SK-N-SH (cell line): ENCODE results near the gene SPSB4. TPM values are rescaled to one million over a fixed set of nuclear protein-coding genes. Genes with fewer than 3 reads are reported as not detected.

ENCODE experiments used
- CTCF ChIA-PET: fragments of 300-600, 350-600 bp; formaldehyde crosslinking; extraction: SDS; loops from one replicate; lab custom pipeline; 2021; lab: Yijun Ruan, JAX
- POLR2A ChIA-PET: fragments of 350-600 bp; sonication (Branson Sonifier 250); formaldehyde crosslinking; extraction: SDS; loops from one replicate; lab custom pipeline; 2020; ENCODE audit warnings: antibody characterized with exemption, inconsistent platforms; lab: Yijun Ruan, JAX
- DNase-seq: peaks from one replicate; pipeline ENCODE4 v3.0.0; 2012
- H2AFZ ChIP-seq: fragments of 200-600 bp; sonication (generic); 2 replicates; pipeline ENCODE4 v1.8.1; 2016; ENCODE audit warnings: antibody characterized with exemption, mild to moderate bottlenecking, low read depth
- H3F3A ChIP-seq: fragments of 200-600 bp; sonication (generic); replicated peaks from 2 replicates; pipeline ENCODE3; 2016; ENCODE audit warnings: antibody characterized with exemption, mild to moderate bottlenecking; ENCODE audit not compliant: insufficient read depth
- H3K27ac ChIP-seq, 2 experiments: fragments of 200-500 bp in 1 of 2; fragments of 200-600 bp in 1 of 2; sonication (Bioruptor generic) in 1 of 2; sonication (generic), shearing (Covaris generic) in 1 of 2; 2 replicates each; pipeline versions ENCODE4 v1.5.1 to v1.6.1; 2014 to 2016; ENCODE audit warnings: low read depth in 2 of 2, inconsistent platforms in 1 of 2, low read length in 1 of 2, mild to moderate bottlenecking in 1 of 2, mixed read lengths in 1 of 2
- H3K27me3 ChIP-seq: fragments of 200-600 bp; sonication (generic), shearing (Covaris generic); 2 replicates; pipeline ENCODE4 v1.6.1; 2016; ENCODE audit warnings: mixed run types; ENCODE audit not compliant: insufficient read depth
- H3K36me3 ChIP-seq, 2 experiments: fragments of 200-500 bp in 1 of 2; fragments of 200-600 bp in 1 of 2; sonication (Bioruptor generic) in 1 of 2; sonication (generic) in 1 of 2; replicated peaks in 1 of 2; 2 replicates each; pipeline versions ENCODE3 to v1.5.1; 2014 to 2016; ENCODE audit warnings: low read length in 1 of 2, mild to moderate bottlenecking in 1 of 2; ENCODE audit not compliant: insufficient read depth in 2 of 2, control insufficient read depth in 1 of 2
- H3K4me1 ChIP-seq, 2 experiments: fragments of 200-500 bp in 1 of 2; fragments of 200-600 bp in 1 of 2; sonication (Bioruptor generic) in 1 of 2; sonication (generic), shearing (Covaris generic) in 1 of 2; 2 replicates each; pipeline versions ENCODE4 v1.5.1 to v1.6.1; 2014 to 2016; ENCODE audit warnings: low read depth in 1 of 2, low read length in 1 of 2, mixed run types in 1 of 2; ENCODE audit not compliant: insufficient read depth in 2 of 2, control insufficient read depth in 1 of 2
- H3K4me2 ChIP-seq: fragments of 200-600 bp; sonication (generic), shearing (Covaris generic); 2 replicates; pipeline ENCODE4 v1.6.1; 2017; ENCODE audit warnings: mixed run types
- H3K4me3 ChIP-seq, 2 experiments: fragments of 200-500 bp in 1 of 2; fragments of 200-600 bp in 1 of 2; sonication (Bioruptor generic) in 1 of 2; sonication (generic), shearing (Covaris generic) in 1 of 2; 2 replicates each; pipeline versions ENCODE4 v1.5.1 to v1.8.1; 2014 to 2016; ENCODE audit warnings: low read depth in 2 of 2, inconsistent platforms in 1 of 2, low read length in 1 of 2, mild to moderate bottlenecking in 1 of 2, mixed read lengths in 1 of 2, moderate library complexity in 1 of 2
- H3K79me2 ChIP-seq: fragments of 200-600 bp; sonication (generic); 2 replicates; pipeline ENCODE4 v1.8.1; 2017; ENCODE audit warnings: mild to moderate bottlenecking; ENCODE audit not compliant: insufficient read depth
- H3K9ac ChIP-seq: fragments of 200-600 bp; sonication (generic); 2 replicates; pipeline ENCODE4 v1.6.1; 2017; ENCODE audit warnings: mixed run types
- H3K9me2 ChIP-seq: fragments of 200-600 bp; sonication (generic); 2 replicates; pipeline ENCODE4 v1.6.1; 2017; ENCODE audit warnings: mixed run types
- H3K9me3 ChIP-seq: fragments of 200-600 bp; sonication (generic); 2 replicates; pipeline ENCODE4 v1.6.1; 2017; ENCODE audit warnings: mixed run types, mild to moderate bottlenecking, moderate library complexity
- H4K20me1 ChIP-seq: fragments of 200-600 bp; sonication (generic); 2 replicates; pipeline ENCODE4 v1.6.1; 2017; ENCODE audit warnings: mild to moderate bottlenecking, mixed run types; ENCODE audit not compliant: insufficient read depth
- GABPA ChIP-seq: IDR thresholded peaks from 2 replicates; pipeline ENCODE4 v1.4.0; 2012; ENCODE audit warnings: low read depth, mild to moderate bottlenecking
- GATA2 ChIP-seq: sonication (generic); formaldehyde crosslinking; IDR thresholded peaks from 2 replicates; pipeline ENCODE4 v1.5.0; 2020; ENCODE audit warnings: mild to moderate bottlenecking, missing genetic modification reagents
- MEF2A ChIP-seq: IDR thresholded peaks from 2 replicates; pipeline ENCODE4 v1.4.0; 2012; ENCODE audit warnings: low read depth, borderline replicate concordance
- MXI1 ChIP-seq: IDR thresholded peaks from 2 replicates; pipeline ENCODE4 v1.6.1; 2012; ENCODE audit warnings: mild to moderate bottlenecking, low read depth, low read length, improper control_type of control experiment
- NFIC ChIP-seq: IDR thresholded peaks from 2 replicates; pipeline ENCODE4 v1.4.0; 2012; ENCODE audit warnings: borderline replicate concordance
- RFX5 ChIP-seq: IDR thresholded peaks from 2 replicates; pipeline ENCODE4 v1.6.1; 2012; ENCODE audit warnings: mild to moderate bottlenecking, improper control_type of control experiment, low read length
- RXRA ChIP-seq: IDR thresholded peaks from 2 replicates; pipeline ENCODE4 v1.4.0; 2012; ENCODE audit warnings: low read depth, mild to moderate bottlenecking, borderline replicate concordance
- SMC3 ChIP-seq: IDR thresholded peaks from 2 replicates; pipeline ENCODE4 v1.6.1; 2012; ENCODE audit warnings: low read depth, low read length, improper control_type of control experiment
- YY1 ChIP-seq: IDR thresholded peaks from 2 replicates; pipeline ENCODE4 v1.4.0; 2012; ENCODE audit warnings: low read depth, mild to moderate bottlenecking
- WGBS: methylation state at CpG from one replicate; pipeline ENCODE4 v1.1.6; 2017; ENCODE audit warnings: low lambda C conversion rate; 5-methylcytosine and 5-hydroxymethylcytosine counted together
- polyA plus RNA-seq, 3 experiments: library from polyadenylated mRNA; depleted of rRNA; stranded (reverse); fragments of >200 nt; gene quantifications; 2 replicates each; pipeline ENCODE4 v1.2.3, GENCODE V29; 2012
- TF ChIP-seq, protein P1 (sequence below): IDR thresholded peaks from 2 replicates; pipeline ENCODE4 v1.6.1; 2012; ENCODE audit warnings: mild to moderate bottlenecking, low read depth, low read length, moderate library complexity

SPSB4 gene
- polyA plus RNA-seq, 1 of the 3 experiments (the other 2 are of a cell fraction): 0.10 TPM

- CTCF ChIA-PET: interaction anchor here (1.4 to 9.0 kb wide), 4 partner anchors 60 to 99 kb away, joined by 3 to 77 read pairs (median 7); partner anchors contain the start of gene SPSB4
- TF ChIP-seq RFX5 (no peak), RXRA (no peak), YY1 (no peak), NFIC (no peak)
- TF ChIP-seq, protein P1, sequence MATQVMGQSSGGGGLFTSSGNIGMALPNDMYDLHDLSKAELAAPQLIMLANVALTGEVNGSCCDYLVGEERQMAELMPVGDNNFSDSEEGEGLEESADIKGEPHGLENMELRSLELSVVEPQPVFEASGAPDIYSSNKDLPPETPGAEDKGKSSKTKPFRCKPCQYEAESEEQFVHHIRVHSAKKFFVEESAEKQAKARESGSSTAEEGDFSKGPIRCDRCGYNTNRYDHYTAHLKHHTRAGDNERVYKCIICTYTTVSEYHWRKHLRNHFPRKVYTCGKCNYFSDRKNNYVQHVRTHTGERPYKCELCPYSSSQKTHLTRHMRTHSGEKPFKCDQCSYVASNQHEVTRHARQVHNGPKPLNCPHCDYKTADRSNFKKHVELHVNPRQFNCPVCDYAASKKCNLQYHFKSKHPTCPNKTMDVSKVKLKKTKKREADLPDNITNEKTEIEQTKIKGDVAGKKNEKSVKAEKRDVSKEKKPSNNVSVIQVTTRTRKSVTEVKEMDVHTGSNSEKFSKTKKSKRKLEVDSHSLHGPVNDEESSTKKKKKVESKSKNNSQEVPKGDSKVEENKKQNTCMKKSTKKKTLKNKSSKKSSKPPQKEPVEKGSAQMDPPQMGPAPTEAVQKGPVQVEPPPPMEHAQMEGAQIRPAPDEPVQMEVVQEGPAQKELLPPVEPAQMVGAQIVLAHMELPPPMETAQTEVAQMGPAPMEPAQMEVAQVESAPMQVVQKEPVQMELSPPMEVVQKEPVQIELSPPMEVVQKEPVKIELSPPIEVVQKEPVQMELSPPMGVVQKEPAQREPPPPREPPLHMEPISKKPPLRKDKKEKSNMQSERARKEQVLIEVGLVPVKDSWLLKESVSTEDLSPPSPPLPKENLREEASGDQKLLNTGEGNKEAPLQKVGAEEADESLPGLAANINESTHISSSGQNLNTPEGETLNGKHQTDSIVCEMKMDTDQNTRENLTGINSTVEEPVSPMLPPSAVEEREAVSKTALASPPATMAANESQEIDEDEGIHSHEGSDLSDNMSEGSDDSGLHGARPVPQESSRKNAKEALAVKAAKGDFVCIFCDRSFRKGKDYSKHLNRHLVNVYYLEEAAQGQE: no peak
- TF ChIP-seq, all 33 proteins: peak for 0
- H3K36me3 ChIP-seq: no peaks in the 10 kb centered on the region
Observed at GRCh38 chr3:141110322-141110721, 59.2 kb downstream of the SPSB4 start.

DNA sequence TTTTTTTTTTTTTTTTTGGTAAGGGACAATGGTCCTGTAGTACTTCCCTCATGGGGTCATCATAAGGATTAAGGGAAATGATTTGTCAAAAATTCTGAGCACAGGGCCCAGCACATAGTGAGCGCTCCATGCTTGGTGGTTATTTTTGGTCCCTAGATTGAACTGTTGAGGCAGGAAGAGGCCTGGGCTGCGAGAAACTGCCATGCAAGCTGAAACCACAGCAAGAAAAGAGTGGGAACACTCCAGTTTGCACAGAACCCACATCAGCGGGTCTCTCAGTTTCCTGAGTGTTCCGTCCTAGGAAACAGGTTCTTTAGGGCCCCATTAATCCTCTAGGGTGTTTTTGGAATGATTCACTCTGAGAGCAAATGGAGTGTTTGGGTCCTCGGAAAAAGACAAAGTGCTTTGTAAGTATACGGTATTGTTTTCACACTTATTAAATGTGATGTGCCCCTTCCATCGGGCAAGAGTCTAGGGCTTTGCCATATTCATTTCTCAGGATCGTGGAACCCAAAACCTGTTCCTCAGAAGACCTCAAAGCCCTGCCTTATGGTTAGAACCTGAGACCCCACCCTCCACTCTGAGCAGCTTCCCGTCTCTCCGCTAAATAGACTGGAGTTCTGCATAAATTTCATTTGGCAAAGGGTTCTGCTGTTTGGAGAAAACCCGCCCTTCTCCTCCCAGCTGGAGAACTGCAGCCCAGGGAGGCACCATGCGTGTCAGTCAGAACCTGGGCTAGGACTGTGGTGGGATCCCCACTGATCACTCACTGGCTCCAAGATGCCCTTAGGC, 60.4 kb downstream of the SPSB4 start:
- Histone ChIP-seq H3K27ac (no peak overlapping the region), H3K9me2 (no peaks in the 10 kb centered on the region)
- TF ChIP-seq MXI1 (no peak), NFIC (no peak), MEF2A (no peak), SMC3 (no peak), GABPA (no peak), RFX5 (no peak), GATA2 (CRISPR knock-in tag) (no peak)
- TF ChIP-seq, protein P1: no peak
- TF ChIP-seq, all 33 proteins: peak for 0
- H3K4me1 ChIP-seq: peaks cover 0 to 9% of the 10 kb centered on the region in 2 experiments; a peak in 1 of 4 replicates
- ChIA-PET POLR2A (no interaction called here), CTCF (interaction anchor here (1.0 to 9.0 kb wide), 3 partner anchors 61 to 111 kb away, joined by 4 to 77 read pairs (median 5); partner anchors contain the start of gene SPSB4)
- H3K4me2 ChIP-seq: no peak overlapping the region
- no peak for DNase-seq
- H3K79me2 ChIP-seq: no peaks in the 10 kb centered on the region
- H3K27me3 ChIP-seq: no peaks in the 10 kb centered on the region
- no peaks in the 10 kb centered on the region for H3K9me3 ChIP-seq
- WGBS: 48% methylated on average over 10 of the region's 12 CpGs
- H3F3A ChIP-seq: no peaks in the 10 kb centered on the region
- no peaks in the 10 kb centered on the region for H3K36me3 ChIP-seq
- H3K4me3 ChIP-seq: no peak overlapping the region
- no peaks in the 10 kb centered on the region for H4K20me1 ChIP-seq
- no peak overlapping the region for H2AFZ ChIP-seq
- H3K9ac ChIP-seq: no peak overlapping the region

More at GRCh38 chr3:141110322-141110721, 59.2 kb downstream of the SPSB4 start:
- no peaks in the 10 kb centered on the region for H3K9me2 ChIP-seq
- H3K9me3 ChIP-seq: no peaks in the 10 kb centered on the region
- H3K9ac ChIP-seq: no peak overlapping the region
- no peaks in the 10 kb centered on the region for H4K20me1 ChIP-seq
- DNase-seq: no peak
- H3K27ac ChIP-seq: no peak overlapping the region
- no peak overlapping the region for H3K4me3 ChIP-seq
- H3K27me3 ChIP-seq: no peaks in the 10 kb centered on the region
- no peaks in the 10 kb centered on the region for H3F3A ChIP-seq
- H2AFZ ChIP-seq: no peak overlapping the region
- no peak overlapping the region for H3K4me2 ChIP-seq
- POLR2A ChIA-PET: no interaction called here
- no peaks in the 10 kb centered on the region for H3K79me2 ChIP-seq
- peaks cover 0 to 9% of the 10 kb centered on the region in 2 experiments; a peak in 1 of 4 replicates for H3K4me1 ChIP-seq
